ENCODE measurements around the gene ARFGEF2. TPM values are rescaled to one million over a fixed set of nuclear protein-coding genes. Genes with fewer than 3 reads are reported as not detected.

ARFGEF2 gene
- polyA plus RNA-seq, 1 donor (not counting 4 experiments of a cell fraction or from before 2014, with no cell fraction given) = 19.2 TPM

DNA sequence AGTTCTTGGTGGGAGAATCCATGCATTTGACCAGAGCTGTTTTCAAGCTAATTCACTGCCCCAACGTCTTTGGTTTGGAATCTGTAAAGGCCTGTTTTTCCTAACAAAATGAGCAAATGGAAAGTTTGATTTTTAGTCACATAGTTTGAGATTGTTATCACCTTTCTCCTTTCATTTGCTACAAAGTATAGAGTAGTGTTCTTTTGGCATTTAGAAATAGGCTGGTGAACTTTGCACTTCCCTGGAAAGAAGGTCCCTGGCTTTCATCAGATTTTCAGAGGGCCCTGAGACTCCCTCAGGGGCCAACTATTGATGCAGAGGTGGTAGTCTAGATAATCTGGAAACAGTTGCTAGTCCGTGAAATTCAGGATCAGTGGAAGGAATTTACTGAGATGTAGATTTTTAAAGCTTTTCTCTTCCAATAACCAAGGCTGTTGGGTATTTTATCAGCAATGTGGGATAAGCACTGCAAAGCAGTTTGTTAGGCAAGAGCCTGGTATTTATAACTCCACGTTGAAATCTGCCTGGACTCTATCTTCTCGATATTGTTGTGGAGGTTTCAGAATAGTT lies 1.7 kb downstream of the ARFGEF2 start:
- Histone ChIP-seq H3K4me2 (ENCODE audit: control insufficient read depth, extremely low read depth, insufficient read depth, low read depth, low read length) (peak overlapping the region; percentile 94), H3K79me2 (ENCODE audit: control insufficient read depth, insufficient read depth, low read length) (peaks cover 60% of the 10 kb centered on the region), H3K9ac (ENCODE audit: control insufficient read depth, extremely low read depth, insufficient read depth, low read length) (peak overlapping the region; percentile 87), H3K27me3 (ENCODE audit: control insufficient read depth, extremely low read depth, insufficient read depth, low read length) (no peaks in the 10 kb centered on the region), H3K9me3 (ENCODE audit: control insufficient read depth, low read depth, low read length) (no peaks in the 10 kb centered on the region), H2AFZ (ENCODE audit: control insufficient read depth, low read length) (no peak overlapping the region), H4K20me1 (ENCODE audit: control insufficient read depth, extremely low read depth, insufficient read depth, low read length) (peaks cover 3% of the 10 kb centered on the region), H3K4me3 (ENCODE audit: control insufficient read depth in 2 of 3, extremely low read depth in 1 of 3, insufficient read depth in 2 of 3, low read depth in 1 of 3, low read length in 3 of 3) (peak overlapping the region in 2 of 3 experiments; percentile 60 to 73), H3K36me3 (ENCODE audit: control insufficient read depth in 2 of 2, extremely low read depth in 1 of 2, insufficient read depth in 2 of 2, low read length in 2 of 2) (no peaks in the 10 kb centered on the region), H3K9me1 (ENCODE audit: control insufficient read depth, extremely low read depth, insufficient read depth, low read length) (no peaks in the 10 kb centered on the region), H3K27ac (ENCODE audit: control insufficient read depth, insufficient read depth, low read length) (peak overlapping the region; percentile 7), H3K4me1 (ENCODE audit: control insufficient read depth, extremely low read depth, insufficient read depth, low read length) (peaks cover 19% of the 10 kb centered on the region)
- dilution Hi-C loops (cut with MboI; ENCODE audit: extremely low pct_ligation_motif_present, low sequenced_read_pairs) = loop anchor here (25.0 kb wide), 1 partner anchor 261 kb away; no protein-coding TSS in a partner anchor
- no peak for FAIRE-seq
- no peak for DNase-seq (ENCODE audit: low read depth, low spot score)
- TF ChIP-seq, protein P1, sequence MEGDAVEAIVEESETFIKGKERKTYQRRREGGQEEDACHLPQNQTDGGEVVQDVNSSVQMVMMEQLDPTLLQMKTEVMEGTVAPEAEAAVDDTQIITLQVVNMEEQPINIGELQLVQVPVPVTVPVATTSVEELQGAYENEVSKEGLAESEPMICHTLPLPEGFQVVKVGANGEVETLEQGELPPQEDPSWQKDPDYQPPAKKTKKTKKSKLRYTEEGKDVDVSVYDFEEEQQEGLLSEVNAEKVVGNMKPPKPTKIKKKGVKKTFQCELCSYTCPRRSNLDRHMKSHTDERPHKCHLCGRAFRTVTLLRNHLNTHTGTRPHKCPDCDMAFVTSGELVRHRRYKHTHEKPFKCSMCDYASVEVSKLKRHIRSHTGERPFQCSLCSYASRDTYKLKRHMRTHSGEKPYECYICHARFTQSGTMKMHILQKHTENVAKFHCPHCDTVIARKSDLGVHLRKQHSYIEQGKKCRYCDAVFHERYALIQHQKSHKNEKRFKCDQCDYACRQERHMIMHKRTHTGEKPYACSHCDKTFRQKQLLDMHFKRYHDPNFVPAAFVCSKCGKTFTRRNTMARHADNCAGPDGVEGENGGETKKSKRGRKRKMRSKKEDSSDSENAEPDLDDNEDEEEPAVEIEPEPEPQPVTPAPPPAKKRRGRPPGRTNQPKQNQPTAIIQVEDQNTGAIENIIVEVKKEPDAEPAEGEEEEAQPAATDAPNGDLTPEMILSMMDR (optimal IDR thresholded peaks at IDR 0.05 in 1 of 3, IDR thresholded peaks at IDR 0.05 in 1 of 3, conservative IDR thresholded peaks at IDR 0.05 in 1 of 3; ENCODE audit: extremely low read depth in 1 of 3, insufficient read depth in 2 of 3, low read length in 3 of 3) = no peak
- no peak for TF ChIP-seq EZH2 (IDR thresholded peaks at IDR 0.05; ENCODE audit: low read length)

DNA sequence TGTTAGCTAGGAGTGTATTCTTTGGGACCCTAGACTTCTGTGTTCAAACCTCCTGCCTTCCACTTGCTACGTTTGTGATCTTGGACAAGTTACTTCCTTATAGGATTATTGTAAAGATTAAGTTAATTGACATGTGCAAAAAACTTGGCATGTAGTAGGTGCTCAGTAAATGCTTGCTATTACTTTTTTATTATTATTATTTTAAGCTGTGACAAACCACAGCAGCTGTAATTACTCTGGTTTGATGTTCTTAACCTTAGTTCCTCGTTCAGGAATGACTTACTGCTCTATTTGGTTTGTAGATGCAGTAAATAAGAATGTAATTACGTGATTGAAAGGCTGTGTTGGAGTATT lies 3.2 kb downstream of the ARFGEF2 start:
- Histone ChIP-seq H2AFZ (ENCODE audit: control insufficient read depth, low read length) (no peak overlapping the region), H3K9me3 (ENCODE audit: control insufficient read depth, low read depth, low read length) (no peaks in the 10 kb centered on the region), H4K20me1 (ENCODE audit: control insufficient read depth, extremely low read depth, insufficient read depth, low read length) (peaks cover 3% of the 10 kb centered on the region), H3K4me1 (ENCODE audit: control insufficient read depth, extremely low read depth, insufficient read depth, low read length) (peaks cover 19% of the 10 kb centered on the region), H3K9me1 (ENCODE audit: control insufficient read depth, extremely low read depth, insufficient read depth, low read length) (no peaks in the 10 kb centered on the region), H3K27ac (ENCODE audit: control insufficient read depth, insufficient read depth, low read length) (no peak overlapping the region), H3K4me2 (ENCODE audit: control insufficient read depth, extremely low read depth, insufficient read depth, low read depth, low read length) (peak overlapping the region; percentile 94), H3K36me3 (ENCODE audit: control insufficient read depth in 2 of 2, extremely low read depth in 1 of 2, insufficient read depth in 2 of 2, low read length in 2 of 2) (no peaks in the 10 kb centered on the region), H3K4me3 (ENCODE audit: control insufficient read depth in 2 of 3, extremely low read depth in 1 of 3, insufficient read depth in 2 of 3, low read depth in 1 of 3, low read length in 3 of 3) (no peak overlapping the region), H3K27me3 (ENCODE audit: control insufficient read depth, extremely low read depth, insufficient read depth, low read length) (no peaks in the 10 kb centered on the region), H3K9ac (ENCODE audit: control insufficient read depth, extremely low read depth, insufficient read depth, low read length) (no peak overlapping the region), H3K79me2 (ENCODE audit: control insufficient read depth, insufficient read depth, low read length) (peaks cover 72% of the 10 kb centered on the region)
- TF ChIP-seq EZH2 (IDR thresholded peaks at IDR 0.05; ENCODE audit: low read length) = no peak
- TF ChIP-seq, protein P1 (optimal IDR thresholded peaks at IDR 0.05 in 1 of 3, IDR thresholded peaks at IDR 0.05 in 1 of 3, conservative IDR thresholded peaks at IDR 0.05 in 1 of 3; ENCODE audit: extremely low read depth in 1 of 3, insufficient read depth in 2 of 3, low read length in 3 of 3) = no peak
- dilution Hi-C loops (cut with MboI; ENCODE audit: extremely low pct_ligation_motif_present, low sequenced_read_pairs) = loop anchor here (25.0 kb wide), 1 partner anchor 262 kb away; no protein-coding TSS in a partner anchor
- DNase-seq (ENCODE audit: low read depth, low spot score) (no peak), FAIRE-seq (no peak)

All from keratinocyte (primary cell).